ENCODE measurements around the gene POGLUT3.

The POGLUT3 gene

GRCh38 chr11:108498816-108499408, 728 bp upstream of the POGLUT3 start:
- DNase-seq, result no peak

- DNase-seq, result peak; percentile 63
Observed at GRCh38 chr11:108497317-108498045, 703 bp downstream of the POGLUT3 start.

GRCh38 chr11:108496643-108497256, 1.4 kb downstream of the POGLUT3 start:
- DNase-seq, result no peak

- no peak for DNase-seq
Observed at GRCh38 chr11:108495326-108495725, 2.9 kb downstream of the POGLUT3 start.

DNA sequence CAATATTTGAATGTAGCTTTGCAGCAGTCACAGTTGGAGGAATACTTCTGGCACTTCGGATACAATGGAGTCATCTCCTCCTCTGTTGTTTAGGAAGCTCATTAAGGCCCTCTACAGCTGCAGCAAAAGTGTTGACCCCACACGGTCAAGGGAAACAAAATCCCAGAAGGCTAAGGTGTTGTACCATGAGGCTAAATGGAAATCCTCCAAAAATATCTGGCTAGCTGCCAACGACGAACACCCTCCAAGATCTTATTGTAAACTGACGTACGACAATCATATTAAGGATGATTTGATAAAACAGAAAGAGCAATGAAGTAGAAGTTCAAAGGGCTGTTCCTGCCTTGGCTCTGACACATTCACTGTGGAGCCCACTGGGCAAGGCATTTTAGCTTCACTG, 4.0 kb downstream of the POGLUT3 start:
- DNase-seq, result no peak

GRCh38 chr11:108491936-108492335, 6.2 kb downstream of the POGLUT3 start:
- no peak for DNase-seq

GRCh38 chr11:108486828-108487227, 11.4 kb downstream of the POGLUT3 start:
- DNase-seq, result no peak

- DNase-seq, result no peak
Observed at GRCh38 chr11:108486331-108486730, 11.9 kb downstream of the POGLUT3 start.

- DNase-seq, result no peak
Observed at GRCh38 chr11:108483163-108483562, 15.0 kb downstream of the POGLUT3 start.

DNA sequence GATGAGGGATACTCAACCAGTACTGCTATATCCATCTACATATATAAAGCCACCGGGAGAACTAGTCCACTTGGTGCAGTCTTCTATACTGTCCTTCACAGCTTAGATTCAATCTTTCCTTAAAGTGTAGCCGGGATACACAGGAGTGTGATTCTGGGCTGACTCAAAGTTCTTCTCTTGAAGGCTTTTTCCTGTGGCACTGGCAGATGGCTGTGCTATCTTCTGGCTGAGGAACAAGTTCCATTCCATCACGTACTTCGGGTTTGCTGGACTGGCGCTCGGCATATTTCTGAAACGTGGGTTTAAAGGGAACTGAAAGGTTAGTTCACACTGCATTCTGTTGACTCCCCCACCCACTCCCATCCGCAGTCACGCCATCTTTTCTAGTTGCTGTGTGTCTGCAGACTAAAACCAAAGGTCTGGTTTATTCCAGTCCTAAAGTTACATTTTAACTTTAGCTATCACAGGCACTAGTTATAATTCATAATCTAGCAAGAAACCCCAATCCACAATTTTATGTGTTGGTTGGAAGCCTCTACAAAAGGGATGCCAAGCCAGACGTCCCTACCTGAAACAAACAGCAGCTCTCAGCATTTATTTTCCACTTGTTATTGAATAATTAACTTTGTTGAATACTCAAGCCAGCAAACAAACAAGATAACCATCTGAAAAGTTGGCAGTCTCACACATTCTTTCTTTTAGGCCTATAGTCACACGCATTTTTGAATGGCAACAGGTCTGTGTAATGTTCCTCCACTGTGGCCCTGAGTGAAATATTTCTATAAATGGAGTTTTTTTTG, 23.3 kb downstream of the POGLUT3 start:
- no peak for DNase-seq

DNA sequence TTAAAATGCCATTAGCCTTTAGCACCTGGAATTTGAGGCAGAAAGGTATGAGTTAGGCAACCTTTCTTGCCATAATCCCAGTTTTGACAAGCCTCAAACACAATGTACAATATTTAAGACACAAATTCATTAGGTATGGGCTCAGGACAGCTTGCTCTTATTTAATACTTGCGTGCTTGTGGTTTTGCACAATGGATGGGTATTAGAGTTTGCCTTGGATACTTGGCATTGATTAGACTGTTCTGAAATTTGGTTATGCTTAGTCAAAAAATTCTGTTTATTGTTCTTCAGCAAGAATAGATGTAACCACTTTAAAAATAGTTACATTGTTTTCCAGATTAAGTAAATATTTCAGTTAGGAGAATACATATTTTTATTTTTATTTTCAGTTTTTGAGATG, 25.5 kb downstream of the POGLUT3 start:
- no peak for DNase-seq

- DNase-seq, result no peak
Observed at GRCh38 chr11:108468478-108468864, 29.7 kb downstream of the POGLUT3 start.

- peak; percentile 91 for DNase-seq
Observed at GRCh38 chr11:108467091-108467823, 30.9 kb downstream of the POGLUT3 start, which contains the start of gene C11orf65. Gene C11orf65, minus strand, starts transcription at chr11:108467529. Its CDS starts 5,970 bp downstream, at chr11:108461559.

DNA sequence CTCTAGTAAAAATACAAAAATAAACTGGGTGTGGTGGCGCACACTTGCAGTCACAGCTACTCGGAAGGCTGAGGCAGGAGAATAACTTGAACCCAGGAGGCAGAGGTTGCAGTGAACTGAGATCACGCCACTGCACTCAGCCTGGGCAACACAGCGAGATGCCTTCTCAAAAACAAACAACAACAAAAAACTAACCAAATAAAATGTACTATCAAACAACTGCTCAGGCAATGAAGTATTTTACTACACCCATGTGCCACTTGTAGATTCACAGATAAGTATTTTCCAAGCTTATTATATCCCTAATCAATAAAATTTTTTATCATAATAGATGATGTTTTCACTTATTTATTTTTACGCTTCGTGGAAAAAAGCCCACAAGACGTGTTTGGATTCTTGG, 31.8 kb downstream of the POGLUT3 start:
- DNase-seq, result no peak

- no peak for DNase-seq
Observed at GRCh38 chr11:108453207-108453835, 44.9 kb downstream of the POGLUT3 start.

Data from stimulated activated CD4-positive, alpha-beta T cell treated with anti-CD3 and anti-CD28 coated beads, Interleukin-4, amount 100 ng/mL, for 1 hour (primary cell).